ENCODE data around the gene C4orf50.

C4orf50 gene

GRCh38 chr4:6043843-6044242 is 25.6 kb upstream of the C4orf50 start:
- no peak for DNase-seq (ENCODE audit: low read depth)

GRCh38 chr4:6043188-6043587 is 25.0 kb upstream of the C4orf50 start:
- no peak for DNase-seq (ENCODE audit: low read depth)

- DNase-seq (ENCODE audit: low read depth): no peak
Measured at GRCh38 chr4:6042293-6043063, 24.2 kb upstream of the C4orf50 start.

GRCh38 chr4:6041800-6042199 is 23.6 kb upstream of the C4orf50 start:
- DNase-seq (ENCODE audit: low read depth): no peak

- DNase-seq (ENCODE audit: low read depth): no peak
Measured at GRCh38 chr4:6038711-6039110, 20.5 kb upstream of the C4orf50 start.

- DNase-seq (ENCODE audit: low read depth): no peak
Measured at GRCh38 chr4:6035786-6036185, 17.6 kb upstream of the C4orf50 start.

GRCh38 chr4:6033381-6033780 is 15.2 kb upstream of the C4orf50 start:
- DNase-seq (ENCODE audit: low read depth): no peak

GRCh38 chr4:6032249-6033244 is 14.3 kb upstream of the C4orf50 start:
- DNase-seq (ENCODE audit: low read depth): no peak

- no peak for DNase-seq (ENCODE audit: low read depth)
Measured at GRCh38 chr4:6031846-6032245, 13.6 kb upstream of the C4orf50 start.

- DNase-seq (ENCODE audit: low read depth): no peak
Measured at GRCh38 chr4:6030679-6031078, 12.4 kb upstream of the C4orf50 start.

- DNase-seq (ENCODE audit: low read depth): no peak
Measured at GRCh38 chr4:6029254-6029653, 11.0 kb upstream of the C4orf50 start.

- no peak for DNase-seq (ENCODE audit: low read depth)
Measured at GRCh38 chr4:6028168-6028567, 9.9 kb upstream of the C4orf50 start.

GRCh38 chr4:6027392-6027791 is 9.2 kb upstream of the C4orf50 start:
- no peak for DNase-seq (ENCODE audit: low read depth)

- DNase-seq (ENCODE audit: low read depth): no peak
Measured at GRCh38 chr4:6024313-6024960, 6.2 kb upstream of the C4orf50 start.

- DNase-seq (ENCODE audit: low read depth): no peak
Measured at GRCh38 chr4:6023731-6024130, 5.5 kb upstream of the C4orf50 start.

GRCh38 chr4:6022607-6023288 is 4.5 kb upstream of the C4orf50 start:
- DNase-seq (ENCODE audit: low read depth): no peak

- no peak for DNase-seq (ENCODE audit: low read depth)
Measured at GRCh38 chr4:6021831-6022606, 3.8 kb upstream of the C4orf50 start.

- no peak for DNase-seq (ENCODE audit: low read depth)
Measured at GRCh38 chr4:6020613-6021012, 2.4 kb upstream of the C4orf50 start.

GRCh38 chr4:6019316-6020263 is 1.4 kb upstream of the C4orf50 start:
- no peak for DNase-seq (ENCODE audit: low read depth)

- no peak for DNase-seq (ENCODE audit: low read depth)
Measured at GRCh38 chr4:6017800-6018199, 431 bp downstream of the C4orf50 start.
